Gastroesophageal sphincter (tissue), 4 donors: Measurements from ENCODE around the gene PHLPP1. TPM values are rescaled to one million over a fixed set of nuclear protein-coding genes. Genes with fewer than 3 reads are reported as not detected.

Experiments used
- ATAC-seq: fragments of 150-250 bp; one replicate; pipeline ENCODE4 v1.9.1; 2016; ENCODE audit warnings: mild to moderate bottlenecking, moderate library complexity
- H3K27ac ChIP-seq, 4 donors: fragments of 200-600 bp; sonication (generic) in 3 of 4; 1 replicate in 3 of 4; 2 replicates in 1 of 4; pipeline ENCODE4 v1.5.1; 2016 to 2019
- H3K27me3 ChIP-seq: fragments of 200-600 bp; sonication (generic); one replicate; pipeline ENCODE4 v1.5.1; 2019
- H3K36me3 ChIP-seq, 2 donors: fragments of 200-600 bp; sonication (generic); one replicate each; pipeline ENCODE4 v1.5.1; 2019; ENCODE audit warnings: control low read depth in 1 of 2
- H3K4me1 ChIP-seq, 3 donors: fragments of 200-600 bp; sonication (generic); 1 replicate in 2 of 3; 2 replicates in 1 of 3; pipeline ENCODE4 v1.5.1; 2016 to 2019; ENCODE audit warnings: control low read depth in 2 of 3
- H3K4me3 ChIP-seq, 2 donors: fragments of 200-600 bp; sonication (generic); one replicate each; pipeline ENCODE4 v1.5.1; 2019; ENCODE audit warnings: mild to moderate bottlenecking in 1 of 2, moderate library complexity in 1 of 2
- H3K9me3 ChIP-seq, 3 donors: fragments of 200-600 bp; sonication (generic); one replicate each; pipeline ENCODE4 v1.5.1; 2017 to 2019; ENCODE audit warnings: control low read depth in 2 of 3
- CTCF ChIP-seq, 4 experiments: fragments of 200-600 bp in 2 of 4; fragments of 450-650 bp in 2 of 4; sonication (generic) in 1 of 4; IDR thresholded peaks; one replicate each; pipeline ENCODE4 v1.5.1; 2017 to 2019; ENCODE audit warnings: antibody characterized with exemption in 4 of 4, mild to moderate bottlenecking in 2 of 4, moderate library complexity in 2 of 4
- EP300 ChIP-seq: sonication (generic); formaldehyde crosslinking; IDR thresholded peaks from one replicate; pipeline ENCODE4 v1.6.1; 2017; ENCODE audit warnings: antibody characterized with exemption, mild to moderate bottlenecking
- POLR2A ChIP-seq, 2 donors: fragments of 450-650 bp; IDR thresholded peaks; one replicate each; pipeline ENCODE4 v1.6.1; 2017; ENCODE audit warnings: antibody characterized with exemption in 2 of 2, mild to moderate bottlenecking in 2 of 2, moderate library complexity in 1 of 2
- POLR2AphosphoS5 ChIP-seq: sonication (generic); formaldehyde crosslinking; IDR thresholded peaks from one replicate; pipeline ENCODE4 v1.6.1; 2017; ENCODE audit warnings: antibody characterized with exemption
- WGBS, 2 donors: methylation state at CpG; one replicate each; pipeline ENCODE4 v1.1.5; 2018; ENCODE audit warnings: low coverage in 1 of 2; 5-methylcytosine and 5-hydroxymethylcytosine counted together
- total RNA-seq, 4 donors: library from RNA; depleted of rRNA; stranded (reverse); fragments of >200 nt; gene quantifications; one replicate each; pipeline ENCODE4 v1.1.0, GENCODE V29; 2016

PHLPP1 gene
- total RNA-seq, 4 donors from 2014 or later: 10.8 to 19.1 (median 16.3) TPM

DNA sequence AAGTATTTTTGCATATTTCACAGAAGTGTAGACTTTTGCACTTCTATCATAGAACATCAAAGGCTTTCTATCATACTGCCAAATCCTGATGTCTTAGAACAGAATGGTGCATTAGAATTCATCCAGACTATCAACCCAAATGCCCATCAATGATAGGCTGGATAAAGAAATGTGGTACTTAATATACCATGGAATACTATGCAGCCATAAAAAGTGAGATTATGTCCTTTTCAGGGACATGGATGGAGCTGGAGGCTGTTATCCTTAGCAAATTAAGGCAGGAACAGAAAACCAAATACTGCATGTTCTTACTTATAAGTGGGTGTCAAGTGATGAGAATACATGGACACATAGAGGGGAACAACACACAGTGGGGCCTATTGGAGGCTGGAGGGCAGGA lies 150.2 kb downstream of the PHLPP1 start:
- Histone ChIP-seq H3K27ac (no peak overlapping the region), H3K27me3 (no peaks in the 10 kb centered on the region), H3K4me3 (no peak overlapping the region), H3K36me3 (peaks cover 0 to 6% of the 10 kb centered on the region in 2 donors), H3K4me1 (peaks cover 0 to 6% (median 0%) of the 10 kb centered on the region in 3 donors), H3K9me3 (no peaks in the 10 kb centered on the region)
- TF ChIP-seq EP300: no peak
- no peak for TF ChIP-seq POLR2A (IDR thresholded peaks at IDR 0.05)
- TF ChIP-seq CTCF (IDR thresholded peaks at IDR 0.05): no peak
- TF ChIP-seq POLR2AphosphoS5: no peak
- no peak for ATAC-seq

DNA sequence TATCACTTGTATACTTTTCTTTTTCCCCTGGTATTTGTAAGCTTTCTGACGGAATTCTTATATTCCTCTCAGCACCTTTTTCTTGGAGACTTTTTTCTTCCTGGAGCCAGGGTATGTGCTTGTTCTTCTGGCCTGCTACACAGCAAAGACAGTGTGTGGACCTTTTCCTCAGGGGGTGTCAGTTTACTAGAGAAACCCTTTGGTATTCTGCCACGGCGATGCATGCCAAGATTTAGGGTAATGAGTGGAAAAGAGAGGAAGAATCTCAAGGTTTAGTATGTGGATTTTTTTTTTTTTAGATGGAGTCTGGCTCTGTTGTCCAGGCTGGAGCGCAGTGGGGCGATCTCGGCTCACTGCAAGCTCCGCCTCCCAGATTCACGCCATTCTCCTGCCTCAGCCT lies 152.2 kb downstream of the PHLPP1 start:
- no peak for ATAC-seq

GRCh38 chr18:62868645-62869044 lies 153.3 kb downstream of the PHLPP1 start:
- Histone ChIP-seq H3K4me1 (peaks cover 0 to 6% (median 0%) of the 10 kb centered on the region in 3 donors), H3K27me3 (no peaks in the 10 kb centered on the region), H3K9me3 (no peaks in the 10 kb centered on the region), H3K36me3 (no peaks in the 10 kb centered on the region), H3K4me3 (no peak overlapping the region), H3K27ac (no peak overlapping the region)
- TF ChIP-seq EP300 (no peak), CTCF (IDR thresholded peaks at IDR 0.05) (no peak), POLR2AphosphoS5 (no peak), POLR2A (IDR thresholded peaks at IDR 0.05) (no peak)
- no peak for ATAC-seq

More for the DNA sequence above, 152.2 kb downstream of the PHLPP1 start:
- no peaks in the 10 kb centered on the region for H3K36me3 ChIP-seq
- no peak for TF ChIP-seq POLR2A (IDR thresholded peaks at IDR 0.05)
- no peak for TF ChIP-seq CTCF (IDR thresholded peaks at IDR 0.05)
- no peak for TF ChIP-seq EP300
- TF ChIP-seq POLR2AphosphoS5: no peak
- no peaks in the 10 kb centered on the region for H3K9me3 ChIP-seq
- H3K4me1 ChIP-seq: peaks cover 0 to 6% (median 0%) of the 10 kb centered on the region in 3 donors
- 72% methylated on average over 8 of the region's 8 CpGs; no CpG with 5 or more reads in 1 of the 2 donors for WGBS, 2 donors
- H3K27me3 ChIP-seq: no peaks in the 10 kb centered on the region
- H3K27ac ChIP-seq: no peak overlapping the region
- no peak overlapping the region for H3K4me3 ChIP-seq

DNA sequence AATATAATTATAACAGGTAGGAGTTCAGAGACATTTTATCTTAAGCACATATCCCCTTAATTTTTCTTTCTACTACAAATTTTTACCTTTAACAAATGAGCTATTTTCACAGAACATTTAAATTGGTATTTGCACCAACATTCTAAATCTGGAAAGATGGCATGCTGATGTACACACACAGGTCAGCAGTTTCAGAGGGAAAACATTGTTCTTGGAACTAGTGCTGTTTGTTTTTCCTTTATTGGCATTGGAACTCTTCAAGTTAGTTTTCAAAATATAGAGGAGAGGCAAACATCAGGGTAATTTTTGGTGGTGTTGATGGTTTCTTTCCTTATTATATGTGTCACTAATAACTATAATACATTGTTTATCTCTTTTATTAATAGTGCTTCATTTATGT lies 155.3 kb downstream of the PHLPP1 start:
- Histone ChIP-seq H3K4me1 (peaks cover 0 to 6% (median 0%) of the 10 kb centered on the region in 3 donors), H3K36me3 (no peaks in the 10 kb centered on the region), H3K27me3 (no peaks in the 10 kb centered on the region), H3K9me3 (no peaks in the 10 kb centered on the region), H3K27ac (no peak overlapping the region), H3K4me3 (no peak overlapping the region)
- TF ChIP-seq POLR2A (IDR thresholded peaks at IDR 0.05) (no peak), CTCF (IDR thresholded peaks at IDR 0.05) (no peak), POLR2AphosphoS5 (no peak), EP300 (no peak)
- no peak for ATAC-seq

GRCh38 chr18:62875323-62875722 lies 160.0 kb downstream of the PHLPP1 start:
- Histone ChIP-seq H3K4me3 (no peak overlapping the region), H3K9me3 (no peaks in the 10 kb centered on the region), H3K27ac (no peak overlapping the region), H3K4me1 (peaks cover 6 to 32% (median 10%) of the 10 kb centered on the region in 3 donors), H3K36me3 (no peaks in the 10 kb centered on the region), H3K27me3 (no peaks in the 10 kb centered on the region)
- 65 to 86% methylated on average over 2 to 3 of the region's 3 CpGs for WGBS, 2 donors
- TF ChIP-seq POLR2A (IDR thresholded peaks at IDR 0.05) (no peak), CTCF (IDR thresholded peaks at IDR 0.05) (no peak), POLR2AphosphoS5 (no peak), EP300 (no peak)
- ATAC-seq: no peak
